Activated T-cell treated with anti-CD3 and anti-CD28 coated beads for 48 hours (primary cell): ENCODE measurements around the gene TFEB.

ENCODE experiments used
- DNase-seq: peaks from one replicate; pipeline ENCODE4 v3.0.0-alpha.2; 2020; ENCODE audit warnings: low read depth

TFEB gene

DNA sequence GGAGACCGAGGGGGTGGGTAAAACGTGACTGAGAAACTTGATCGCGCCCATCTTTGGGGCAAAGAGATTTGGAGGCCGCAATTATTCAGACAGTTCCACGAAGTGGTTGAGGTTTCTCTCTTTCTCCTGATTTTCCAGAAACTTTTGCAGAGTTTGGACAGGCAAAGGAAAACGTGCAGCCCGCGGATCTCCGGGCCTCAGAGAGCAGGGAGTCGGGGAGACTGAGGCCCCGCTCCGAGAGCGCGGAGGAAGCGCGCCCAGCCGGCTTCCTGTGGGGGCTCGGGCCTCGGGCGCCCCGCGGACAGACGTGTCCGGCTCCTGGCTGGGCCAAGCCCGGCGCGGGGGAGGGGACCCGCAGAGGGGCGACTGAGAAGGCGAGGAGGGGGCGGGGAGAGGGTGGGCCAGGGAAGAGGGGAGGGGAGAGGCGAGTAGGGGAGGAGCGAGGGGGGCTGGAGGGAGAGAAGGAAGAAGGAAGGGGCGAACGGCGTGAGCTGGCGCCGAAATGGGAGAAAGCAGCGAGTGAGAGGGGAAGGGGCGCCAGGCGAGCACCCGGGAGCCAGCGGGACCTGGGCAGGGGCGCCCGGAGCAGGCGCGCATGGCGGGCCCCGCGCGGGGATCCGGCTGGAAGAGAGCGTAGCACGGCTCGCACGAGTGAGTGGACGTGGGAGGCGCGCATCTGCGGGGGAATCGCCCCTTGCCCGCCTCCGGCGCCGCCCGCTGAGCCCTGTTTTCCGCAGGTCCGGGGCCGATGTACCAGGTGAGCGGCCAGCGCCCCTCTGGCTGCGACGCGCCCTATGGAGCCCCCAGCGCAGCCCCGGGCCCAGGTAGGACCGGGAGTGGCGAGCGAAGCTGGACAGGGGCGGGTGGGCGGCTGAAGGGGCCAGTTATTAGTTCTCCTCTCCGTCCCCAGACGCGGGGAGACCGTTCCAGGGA, 97.1 kb downstream of the TFEB start, which contains the start of gene MDFI:
TSS of gene MDFI (plus strand) at position 467 of the 933 bp plus-strand sequence. CDS start at position 749, 282 bp downstream.
- DNase-seq: no peak

DNA sequence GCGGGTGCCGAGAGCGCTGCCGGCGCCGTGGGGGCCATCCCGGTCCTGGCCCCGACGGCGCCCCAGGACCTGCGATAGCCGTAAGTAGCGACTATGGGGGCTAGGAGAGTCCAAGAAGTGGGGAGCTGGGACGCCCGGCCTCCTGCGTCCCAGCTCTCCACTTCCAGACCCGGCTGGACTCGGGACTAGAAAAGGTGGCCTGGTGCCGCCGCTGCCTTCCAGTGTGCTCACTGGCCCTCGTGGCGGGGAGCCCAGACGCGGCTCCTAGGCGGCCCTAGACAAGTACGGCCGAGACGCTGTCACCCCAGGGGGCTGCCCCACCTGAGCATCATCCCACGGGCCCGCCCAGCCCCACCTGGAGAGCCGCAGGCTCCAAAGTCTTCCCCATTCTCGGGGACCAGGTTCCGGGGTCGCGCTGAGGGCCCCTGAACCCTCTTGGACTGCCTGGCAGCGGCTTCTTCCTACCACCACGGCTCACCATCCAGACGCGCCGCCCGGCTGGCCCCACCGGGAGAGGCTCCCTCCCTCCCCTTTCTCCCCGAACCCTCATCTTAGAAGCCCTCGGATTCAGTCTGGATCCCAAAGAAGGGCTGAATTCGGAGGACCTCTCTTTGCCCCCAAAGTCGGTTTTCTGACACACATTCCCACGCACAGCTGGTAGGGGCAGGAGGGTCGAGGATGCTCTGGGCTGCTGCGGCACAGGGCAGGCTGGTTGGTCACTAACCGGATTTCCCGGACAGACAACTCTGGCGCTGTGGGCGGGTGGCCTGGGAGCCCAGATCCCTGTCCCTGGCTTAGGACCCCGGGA, 98.0 kb downstream of the TFEB start:
- DNase-seq: no peak

DNA sequence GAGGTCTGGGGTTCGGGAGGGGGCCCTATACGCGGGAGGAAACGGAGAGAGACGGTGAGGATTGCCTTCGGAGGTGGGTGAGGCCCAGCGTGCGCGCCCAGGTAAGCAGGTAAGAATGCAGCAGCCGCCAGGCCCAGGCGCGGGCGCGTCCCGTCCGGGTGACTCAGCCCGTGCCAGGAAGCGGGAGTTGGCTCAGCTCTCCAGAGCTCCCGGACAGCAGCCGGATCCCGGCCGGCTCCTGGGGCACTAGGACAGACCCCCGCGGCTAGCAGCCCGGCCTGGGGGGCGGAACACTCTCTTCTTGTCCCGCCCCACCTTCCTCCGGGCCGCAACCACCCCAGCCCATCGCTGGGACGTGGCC, 98.6 kb downstream of the TFEB start:
- no peak for DNase-seq

DNA sequence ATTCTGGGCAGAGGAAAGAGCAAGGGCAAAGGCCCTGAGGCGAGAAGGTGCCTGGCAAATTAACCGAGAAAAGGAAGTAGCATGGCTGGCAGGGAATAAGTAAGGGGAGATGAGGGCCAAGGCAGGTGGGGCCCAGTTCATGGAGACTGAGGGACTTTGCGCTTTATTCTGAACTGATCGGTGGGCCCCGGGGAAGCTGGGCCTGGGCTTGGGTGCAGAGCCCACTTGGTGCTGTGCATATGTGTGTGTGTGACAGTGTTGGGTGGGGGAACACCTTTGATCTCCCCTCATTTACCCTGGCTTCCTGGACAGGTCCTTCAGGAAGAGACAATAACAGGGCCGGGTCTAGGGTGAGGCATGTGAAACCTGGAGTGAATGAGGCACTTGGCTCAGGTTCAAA, 100.0 kb downstream of the TFEB start:
- DNase-seq: no peak

DNA sequence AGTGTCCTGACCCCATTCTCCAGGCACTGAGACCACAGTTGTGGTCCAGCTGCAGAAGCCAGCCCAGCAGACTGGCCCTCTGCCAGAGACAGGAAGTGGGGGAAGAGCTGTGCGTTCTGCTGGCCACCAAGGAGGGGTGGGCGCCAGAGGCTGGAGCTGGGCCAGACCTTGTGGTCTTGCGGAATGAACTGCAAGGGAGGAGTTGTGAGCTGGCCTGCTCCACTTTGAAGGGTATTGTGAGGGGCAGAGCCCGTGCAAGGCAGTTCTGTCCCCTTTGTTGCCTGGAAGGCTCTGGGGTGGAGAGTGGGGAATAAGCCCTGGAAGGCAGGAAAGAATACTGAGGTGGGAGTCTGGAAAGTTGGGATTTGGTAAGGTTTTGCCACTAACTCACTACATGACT, 100.8 kb downstream of the TFEB start:
- DNase-seq: no peak
